GM18517 (cell line): Measurements from ENCODE around the gene JAZF1.
"Not testable (repeated sequence)": the region's sequence is repeated elsewhere in the genome, so short reads cannot be mapped to it uniquely, and the experiment has no call there.

Experiments used
- ATAC-seq: cut with Tn5 transposase; IDR thresholded peaks from one replicate; pipeline ENCODE4 v1.9.1; 2021; ENCODE audit warnings: mild to moderate bottlenecking, moderate library complexity; ENCODE audit not compliant: unreplicated experiment

The JAZF1 gene

DNA sequence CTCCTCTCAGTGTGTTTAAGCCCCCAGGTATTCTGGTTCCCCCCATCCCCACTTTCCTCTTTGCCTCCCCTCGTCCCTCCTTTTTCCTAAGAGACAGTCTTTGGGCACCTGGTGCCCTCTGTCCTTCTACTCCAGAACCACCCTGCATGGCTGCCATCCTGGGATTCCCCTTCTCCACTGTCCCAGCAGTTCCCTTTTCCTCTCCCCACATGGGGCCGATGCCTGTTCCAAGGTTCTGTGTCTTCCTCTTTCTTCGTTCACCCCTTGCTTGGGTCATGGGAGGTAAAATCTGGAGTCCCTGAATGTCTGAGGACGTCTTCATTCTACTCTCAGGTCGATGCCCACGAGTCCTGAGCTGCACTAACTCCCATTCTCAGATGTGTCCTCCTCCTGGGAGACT lies 319.8 kb downstream of the JAZF1 start:
- no peak for ATAC-seq

- ATAC-seq, result not testable (repeated sequence)
Observed at GRCh38 chr7:27856703-27857485, 323.7 kb downstream of the JAZF1 start.

- ATAC-seq, result no peak
Observed at GRCh38 chr7:27850531-27850930, 330.1 kb downstream of the JAZF1 start.

DNA sequence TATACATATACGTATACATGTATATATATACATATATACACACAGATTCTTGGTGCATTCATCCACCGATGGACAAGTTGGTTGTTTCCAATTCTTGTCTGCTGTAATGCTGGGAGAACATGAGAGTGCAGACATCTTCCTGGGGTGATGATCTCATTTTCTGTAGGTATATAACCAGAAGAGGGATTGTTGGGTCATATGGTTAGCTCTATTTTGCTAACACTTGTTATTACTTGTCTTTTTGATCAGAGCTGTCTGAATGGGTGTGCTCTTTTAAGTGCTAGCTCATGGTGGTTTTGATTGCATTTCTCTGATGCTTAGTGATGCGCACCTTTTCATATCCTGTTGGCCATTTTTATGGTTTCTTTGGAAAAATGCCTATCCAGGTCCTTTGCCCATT lies 334.2 kb downstream of the JAZF1 start:
- ATAC-seq, result no peak

DNA sequence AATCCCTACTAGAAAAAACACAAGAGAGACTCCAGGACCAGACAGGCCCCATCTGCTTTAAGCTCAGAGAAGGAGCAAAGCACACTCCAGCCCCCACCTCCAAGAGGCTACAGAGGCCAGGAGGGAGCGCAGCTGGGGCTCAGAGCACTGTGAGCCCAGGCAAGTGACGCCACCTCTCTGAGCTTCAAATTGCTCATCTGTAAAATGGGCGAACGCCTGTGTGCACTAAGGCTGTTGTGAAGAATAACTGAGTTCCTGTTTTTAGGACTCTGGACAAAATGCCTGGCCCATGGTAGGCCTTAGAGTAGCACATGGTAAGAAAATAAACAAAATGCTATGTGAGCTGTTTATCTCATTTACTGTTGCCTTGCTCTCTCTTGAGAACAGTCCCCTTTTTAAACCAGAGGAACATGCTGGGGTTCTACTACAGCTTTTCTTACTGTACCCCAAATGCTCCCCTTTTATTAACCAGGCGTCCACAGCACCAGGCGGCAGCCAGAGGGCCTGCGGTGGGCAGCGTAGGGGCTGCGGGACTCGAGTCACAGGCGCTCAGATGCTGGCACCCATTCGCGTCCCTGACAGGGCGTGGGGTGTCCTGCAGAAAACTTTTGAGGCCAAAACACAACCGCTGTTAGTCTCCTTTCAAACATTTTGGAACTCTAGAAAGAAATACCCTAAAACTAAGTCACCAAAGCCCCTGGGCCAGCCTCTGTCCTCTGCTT lies 336.9 kb downstream of the JAZF1 start:
- ATAC-seq, result no peak

GRCh38 chr7:27842851-27843250 lies 337.7 kb downstream of the JAZF1 start:
- ATAC-seq, result no peak

- no peak for ATAC-seq
Observed at GRCh38 chr7:27842094-27842692, 338.4 kb downstream of the JAZF1 start.

GRCh38 chr7:27840760-27841364 lies 339.7 kb downstream of the JAZF1 start:
- ATAC-seq, result no peak

GRCh38 chr7:27840313-27840712 lies 340.3 kb downstream of the JAZF1 start:
- no peak for ATAC-seq

DNA sequence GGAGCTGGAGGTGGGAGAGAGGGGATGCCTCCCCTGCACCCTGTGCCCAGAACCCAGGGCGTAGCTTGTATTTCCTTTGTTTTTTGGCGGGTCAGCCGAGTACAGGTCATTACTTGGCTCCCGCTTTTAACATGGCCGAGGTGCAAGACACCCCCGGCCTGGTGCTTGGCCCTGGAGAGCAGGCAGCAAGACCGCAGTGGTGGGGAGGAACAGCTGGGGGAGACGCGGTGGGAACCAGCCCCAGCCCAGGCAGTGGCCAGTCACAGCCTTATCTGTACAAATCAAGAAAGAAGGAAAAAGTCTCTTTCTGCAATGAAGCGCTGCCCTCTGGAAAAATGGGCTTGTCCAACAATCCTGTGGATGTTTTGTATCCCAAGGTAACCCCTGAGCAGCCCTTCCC lies 341.5 kb downstream of the JAZF1 start:
- ATAC-seq, result no peak

DNA sequence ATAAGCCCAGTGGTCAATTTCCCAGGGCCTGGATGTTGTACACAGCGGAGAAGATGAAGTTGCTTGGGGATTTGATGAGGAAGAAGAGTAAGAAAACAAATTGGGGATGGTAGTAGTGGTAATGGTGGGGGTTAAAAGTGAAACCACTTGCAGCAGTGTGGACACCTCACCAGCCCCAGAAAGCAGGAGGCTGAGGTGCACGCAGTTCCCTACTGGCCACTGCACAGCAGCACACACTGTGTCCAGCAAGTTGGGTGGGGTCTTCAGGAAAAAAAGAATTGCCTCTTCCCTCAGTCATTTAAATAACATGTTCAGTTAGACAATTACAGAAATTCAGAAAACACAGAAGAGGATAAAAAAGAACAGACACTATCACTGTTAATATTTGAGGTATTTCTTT lies 344.1 kb downstream of the JAZF1 start:
- ATAC-seq, result no peak

DNA sequence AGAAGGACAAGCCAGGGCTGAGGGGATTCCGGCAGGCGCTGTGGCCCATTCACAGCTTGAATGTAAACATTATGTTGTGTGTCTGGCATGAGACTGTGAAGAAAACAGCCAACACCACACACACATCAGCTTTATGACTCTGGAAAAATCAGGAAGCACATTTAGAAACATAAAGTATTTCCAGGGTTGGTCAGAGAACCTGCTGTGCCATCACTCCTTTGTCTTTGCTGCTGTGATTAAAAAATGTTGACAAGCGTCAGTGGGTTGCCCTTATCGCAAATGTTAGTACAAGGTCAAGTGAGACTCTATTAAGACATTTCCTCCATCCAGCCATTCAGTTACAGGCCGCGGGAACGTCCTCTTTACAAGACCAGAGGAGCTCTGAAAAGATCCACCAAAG lies 345.2 kb downstream of the JAZF1 start:
- ATAC-seq, result no peak

DNA sequence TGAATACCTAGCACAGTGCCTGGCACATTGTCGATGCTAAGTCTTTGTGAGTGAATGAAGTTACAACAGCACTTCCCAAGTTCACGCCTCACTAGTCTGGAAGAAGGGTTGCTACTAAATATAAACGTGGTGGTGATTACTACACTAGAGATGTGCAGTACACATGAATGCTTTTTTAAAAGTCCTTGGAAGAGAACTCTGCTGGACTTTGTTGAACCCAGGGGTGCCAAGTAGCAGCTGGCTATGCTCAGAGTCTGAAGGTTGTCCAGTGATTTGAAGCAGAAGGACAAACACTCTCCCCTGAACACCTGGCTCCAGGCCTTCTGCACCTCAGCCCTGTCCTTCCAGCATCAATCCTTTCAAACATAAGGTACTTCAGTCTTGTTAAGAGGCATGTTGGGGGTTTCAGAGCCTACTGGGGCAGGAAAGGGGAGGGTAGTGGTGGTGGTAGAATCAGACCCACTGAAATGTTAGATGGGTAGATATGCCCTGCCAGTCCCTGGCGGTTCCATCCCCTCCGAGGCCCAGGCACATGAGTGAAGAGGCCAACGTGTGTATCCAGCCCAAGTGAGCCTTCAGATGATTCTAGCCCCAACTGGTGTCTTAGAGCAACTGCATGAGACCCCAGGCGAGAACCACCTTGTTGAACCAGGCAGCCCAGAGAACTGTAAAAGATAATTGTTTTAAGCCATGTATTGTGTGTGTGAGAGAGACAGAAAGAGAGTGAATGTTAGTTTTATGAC lies 346.2 kb downstream of the JAZF1 start:
- ATAC-seq, result no peak

GRCh38 chr7:27826357-27826756 lies 354.2 kb downstream of the JAZF1 start:
- ATAC-seq, result no peak

DNA sequence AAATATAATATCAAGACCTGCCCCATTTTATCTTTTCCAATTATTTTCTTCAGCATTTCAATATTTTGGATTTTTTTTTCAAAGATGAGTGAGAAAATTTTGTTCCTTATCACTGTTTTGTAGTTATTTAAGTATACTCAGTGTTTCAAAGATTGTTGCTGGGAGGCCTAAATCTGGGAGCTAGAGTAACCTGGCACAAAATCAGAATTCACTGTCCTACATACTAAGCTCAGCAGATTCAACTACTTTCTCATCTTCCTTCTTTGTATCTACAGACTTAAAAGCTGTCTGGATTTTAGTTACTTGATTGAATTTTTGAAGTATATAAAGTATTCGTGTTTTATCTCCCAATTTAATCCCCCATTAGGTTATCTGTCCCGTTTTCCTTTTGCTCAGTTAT lies 354.7 kb downstream of the JAZF1 start:
- ATAC-seq, result no peak

- no peak for ATAC-seq
Observed at GRCh38 chr7:27822245-27822644, 358.4 kb downstream of the JAZF1 start.

GRCh38 chr7:27812706-27813105 lies 367.9 kb downstream of the JAZF1 start:
- ATAC-seq, result no peak

DNA sequence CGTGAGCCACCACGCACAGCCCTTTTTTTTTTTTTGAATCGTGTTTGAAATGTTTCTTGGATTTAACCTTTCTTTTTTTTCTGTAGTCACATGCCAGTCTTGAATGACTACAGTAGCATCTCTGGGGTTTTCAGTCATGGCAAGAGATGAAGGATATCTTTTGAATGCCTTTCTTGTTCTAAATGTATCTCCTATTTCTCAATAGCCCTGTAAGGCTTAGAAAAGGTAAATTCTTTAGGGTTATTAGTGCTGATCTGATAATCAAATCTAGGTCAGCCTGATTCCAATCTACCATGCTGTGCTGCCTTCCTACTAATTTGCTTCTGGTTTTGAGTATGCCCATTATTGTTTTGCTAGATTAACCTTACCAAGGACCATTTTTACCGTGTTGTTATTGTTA lies 370.4 kb downstream of the JAZF1 start:
- no peak for ATAC-seq

- no peak for ATAC-seq
Observed at GRCh38 chr7:27808626-27809025, 372.0 kb downstream of the JAZF1 start.

- no peak for ATAC-seq
Observed at GRCh38 chr7:27804139-27804538, 376.5 kb downstream of the JAZF1 start.

- no peak for ATAC-seq
Observed at GRCh38 chr7:27802999-27803398, 377.6 kb downstream of the JAZF1 start.
